ENCODE data around the gene ABHD17A.

GRCh38 chr19:1906985-1907562, 21.8 kb upstream of the ABHD17A start:
- TF ChIP-seq POLR2AphosphoS5 (IDR thresholded peaks at IDR 0.05) (no peak), CTCF (IDR thresholded peaks at IDR 0.05) (no peak), POLR2A (IDR thresholded peaks at IDR 0.05) (no peak)
